ENCODE measurements around the gene NUP37. TPM values are rescaled to one million over a fixed set of nuclear protein-coding genes. Genes with fewer than 3 reads are reported as not detected.

NUP37 gene
- total and polyA plus RNA-seq, 9 of the 15 experiments (the other 6 are each of a cell fraction or from before 2014, with no cell fraction given), result 72.2 to 429 (median 170) TPM

GRCh38 chr12:102119674-102120563 is at the start of gene NUP37, which contains the start of gene PARPBP (continued):
- peak; percentile 86 for TF ChIP-seq CHAMP1 (IDR thresholded peaks at IDR 0.05)
- no peak for TF ChIP-seq ZC3H4 (CRISPR knock-in tag; IDR thresholded peaks at IDR 0.05; ENCODE audit: borderline replicate concordance)
- TF ChIP-seq PBX2 (CRISPR knock-in tag; IDR thresholded peaks at IDR 0.05; ENCODE audit: low read depth), result no peak
- no peak for TF ChIP-seq PBX2 (tag; conservative IDR thresholded peaks at IDR 0.05; ENCODE audit: low read depth)
- TF ChIP-seq RBM25 (IDR thresholded peaks at IDR 0.05; ENCODE audit: low read depth, low read length, severe bottlenecking), result peak; percentile 94
- TF ChIP-seq ZNF79 (CRISPR knock-in tag; IDR thresholded peaks at IDR 0.05; ENCODE audit: low read depth), result no peak
- peak; percentile 94 for TF ChIP-seq C11orf30 (IDR thresholded peaks at IDR 0.05; ENCODE audit: low read depth)
- TF ChIP-seq NFRKB (IDR thresholded peaks at IDR 0.05; ENCODE audit: low read depth), result no peak
- TF ChIP-seq FUS (optimal IDR thresholded peaks at IDR 0.05; ENCODE audit: low read depth, low read length), result no peak
- TF ChIP-seq, protein P1, sequence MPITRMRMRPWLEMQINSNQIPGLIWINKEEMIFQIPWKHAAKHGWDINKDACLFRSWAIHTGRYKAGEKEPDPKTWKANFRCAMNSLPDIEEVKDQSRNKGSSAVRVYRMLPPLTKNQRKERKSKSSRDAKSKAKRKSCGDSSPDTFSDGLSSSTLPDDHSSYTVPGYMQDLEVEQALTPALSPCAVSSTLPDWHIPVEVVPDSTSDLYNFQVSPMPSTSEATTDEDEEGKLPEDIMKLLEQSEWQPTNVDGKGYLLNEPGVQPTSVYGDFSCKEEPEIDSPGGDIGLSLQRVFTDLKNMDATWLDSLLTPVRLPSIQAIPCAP (CRISPR knock-in tag; IDR thresholded peaks at IDR 0.05; ENCODE audit: borderline replicate concordance), result no peak
- TF ChIP-seq, protein P2, sequence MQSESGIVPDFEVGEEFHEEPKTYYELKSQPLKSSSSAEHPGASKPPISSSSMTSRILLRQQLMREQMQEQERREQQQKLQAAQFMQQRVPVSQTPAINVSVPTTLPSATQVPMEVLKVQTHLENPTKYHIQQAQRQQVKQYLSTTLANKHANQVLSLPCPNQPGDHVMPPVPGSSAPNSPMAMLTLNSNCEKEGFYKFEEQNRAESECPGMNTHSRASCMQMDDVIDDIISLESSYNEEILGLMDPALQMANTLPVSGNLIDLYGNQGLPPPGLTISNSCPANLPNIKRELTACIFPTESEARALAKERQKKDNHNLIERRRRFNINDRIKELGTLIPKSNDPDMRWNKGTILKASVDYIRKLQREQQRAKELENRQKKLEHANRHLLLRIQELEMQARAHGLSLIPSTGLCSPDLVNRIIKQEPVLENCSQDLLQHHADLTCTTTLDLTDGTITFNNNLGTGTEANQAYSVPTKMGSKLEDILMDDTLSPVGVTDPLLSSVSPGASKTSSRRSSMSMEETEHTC (IDR thresholded peaks at IDR 0.05), result no peak
- no peak for TF ChIP-seq ZNF717 (CRISPR knock-in tag; IDR thresholded peaks at IDR 0.05)
- 0 out of 2 replicates have a peak, but pooled peaks have one; percentile 56 for TF ChIP-seq RBM14 (IDR thresholded peaks at IDR 0.05; ENCODE audit: borderline replicate concordance, insufficient read depth, low read depth, low read length)
- no peak; a peak in 1 of 4 replicates for TF ChIP-seq KDM4B (IDR thresholded peaks at IDR 0.05; ENCODE audit: borderline replicate concordance in 2 of 2, low read depth in 1 of 2)
- 0 out of 2 replicates have a peak, but pooled peaks have one; percentile 53 for TF ChIP-seq CBX5 (IDR thresholded peaks at IDR 0.05; ENCODE audit: borderline replicate concordance, low read depth)
- TF ChIP-seq, protein P3, sequence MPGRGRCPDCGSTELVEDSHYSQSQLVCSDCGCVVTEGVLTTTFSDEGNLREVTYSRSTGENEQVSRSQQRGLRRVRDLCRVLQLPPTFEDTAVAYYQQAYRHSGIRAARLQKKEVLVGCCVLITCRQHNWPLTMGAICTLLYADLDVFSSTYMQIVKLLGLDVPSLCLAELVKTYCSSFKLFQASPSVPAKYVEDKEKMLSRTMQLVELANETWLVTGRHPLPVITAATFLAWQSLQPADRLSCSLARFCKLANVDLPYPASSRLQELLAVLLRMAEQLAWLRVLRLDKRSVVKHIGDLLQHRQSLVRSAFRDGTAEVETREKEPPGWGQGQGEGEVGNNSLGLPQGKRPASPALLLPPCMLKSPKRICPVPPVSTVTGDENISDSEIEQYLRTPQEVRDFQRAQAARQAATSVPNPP (IDR thresholded peaks at IDR 0.05; ENCODE audit: borderline replicate concordance, insufficient read depth, insufficient read length), result no peak
- peak; percentile 63 for TF ChIP-seq ETV5 (CRISPR knock-in tag; IDR thresholded peaks at IDR 0.05; ENCODE audit: low read depth)
- TF ChIP-seq CAMTA2 (CRISPR knock-in tag; conservative IDR thresholded peaks at IDR 0.05), result no peak; the same call in 1 of the 2 replicates
